HG02759 (cell line): ENCODE results near the gene MINK1.
A peak's percentile ranks its signal among the peaks of the same experiment; 100 is the strongest.
"Not testable (repeated sequence)": the region's sequence is repeated elsewhere in the genome, so short reads cannot be mapped to it uniquely, and the experiment has no call there.

Experiments used
- ATAC-seq: cut with Tn5 transposase; IDR thresholded peaks from one replicate; pipeline ENCODE4 v1.9.1; 2021; ENCODE audit warnings: mild to moderate bottlenecking, moderate library complexity; ENCODE audit not compliant: unreplicated experiment

Gene MINK1

DNA sequence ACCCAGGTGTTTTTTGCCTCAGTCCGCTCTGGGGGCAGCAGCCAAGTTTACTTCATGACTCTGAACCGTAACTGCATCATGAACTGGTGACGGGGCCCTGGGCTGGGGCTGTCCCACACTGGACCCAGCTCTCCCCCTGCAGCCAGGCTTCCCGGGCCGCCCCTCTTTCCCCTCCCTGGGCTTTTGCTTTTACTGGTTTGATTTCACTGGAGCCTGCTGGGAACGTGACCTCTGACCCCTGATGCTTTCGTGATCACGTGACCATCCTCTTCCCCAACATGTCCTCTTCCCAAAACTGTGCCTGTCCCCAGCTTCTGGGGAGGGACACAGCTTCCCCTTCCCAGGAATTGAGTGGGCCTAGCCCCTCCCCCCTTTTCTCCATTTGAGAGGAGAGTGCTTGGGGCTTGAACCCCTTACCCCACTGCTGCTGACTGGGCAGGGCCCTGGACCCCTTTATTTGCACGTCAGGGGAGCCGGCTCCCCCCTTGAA lies 64.1 kb downstream of the MINK1 start:
- no peak for ATAC-seq

- no peak for ATAC-seq
These were observed 64.6 kb downstream of the MINK1 start for GRCh38 chr17:4897785-4898184.

DNA sequence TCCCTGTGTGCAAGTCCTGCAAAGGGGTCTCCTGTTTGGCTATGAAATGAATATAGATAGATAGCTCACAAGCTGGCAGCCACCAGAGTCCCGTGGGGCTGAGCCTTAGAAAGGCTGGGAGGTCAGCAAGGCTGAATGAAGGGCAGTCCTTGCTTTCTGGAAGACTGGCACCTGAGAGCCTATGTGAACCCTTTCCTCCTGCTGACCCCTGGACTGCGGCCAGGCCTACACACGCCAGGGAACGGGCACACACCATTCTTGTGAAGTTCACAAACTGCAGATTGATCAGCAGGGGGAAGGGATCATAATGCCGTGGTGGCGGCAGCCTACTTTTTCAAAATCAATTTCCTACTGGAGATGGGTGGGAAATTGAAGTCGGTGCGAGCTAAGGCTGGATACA lies 65.2 kb downstream of the MINK1 start:
- no peak for ATAC-seq

- peak; percentile 10 for ATAC-seq
These were observed 65.8 kb downstream of the MINK1 start for GRCh38 chr17:4898927-4899326.

GRCh38 chr17:4899341-4900230 lies 66.4 kb downstream of the MINK1 start, which contains the start of gene C17orf107:
C17orf107 (plus strand) TSS chr17:4899536; CDS start chr17:4899763, 227 bp downstream.
- ATAC-seq = peak; percentile 68

DNA sequence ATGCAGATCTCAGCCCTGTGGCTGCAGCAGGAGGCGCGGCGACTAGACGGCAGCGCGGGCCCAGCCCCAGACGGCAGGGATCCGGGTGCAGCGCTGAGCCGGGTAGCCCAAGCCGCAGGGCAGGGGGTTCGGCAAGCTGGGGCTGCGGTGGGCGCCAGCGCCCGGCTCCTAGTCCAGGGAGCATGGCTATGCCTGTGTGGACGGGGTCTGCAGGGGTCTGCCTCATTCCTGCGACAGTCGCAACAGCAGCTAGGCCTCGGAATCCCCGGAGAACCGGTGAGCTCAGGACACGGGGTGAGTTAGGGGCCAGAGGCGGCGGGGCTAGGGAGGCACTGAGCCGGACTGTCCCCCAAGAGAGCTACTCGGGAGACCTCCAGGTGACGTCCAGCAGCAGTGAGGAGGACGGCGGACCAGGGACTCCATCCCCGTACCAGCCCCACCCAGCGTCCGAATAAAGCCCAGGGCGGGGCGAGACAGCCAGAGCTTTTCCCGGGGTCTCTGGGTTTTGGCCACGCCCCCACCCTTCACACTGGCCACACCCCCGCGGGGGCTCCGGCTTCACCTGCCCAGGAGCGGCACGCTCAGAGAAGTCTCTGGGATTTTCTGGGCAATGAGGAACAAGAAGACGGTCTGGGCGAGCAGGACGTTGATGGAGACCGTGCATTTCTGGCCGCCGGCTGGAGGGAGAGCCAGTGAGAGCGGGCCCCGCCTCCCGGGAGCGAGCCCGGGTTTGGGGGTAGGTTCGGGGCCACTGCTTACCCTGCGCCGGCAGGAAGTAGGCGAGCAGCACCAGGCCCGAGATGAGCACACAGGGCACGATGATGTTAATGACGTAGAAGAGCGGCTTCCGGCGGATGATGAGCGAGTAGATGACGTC lies 67.3 kb downstream of the MINK1 start:
- no peak for ATAC-seq

- ATAC-seq = no peak
These were observed 68.0 kb downstream of the MINK1 start for GRCh38 chr17:4901108-4901647.

DNA sequence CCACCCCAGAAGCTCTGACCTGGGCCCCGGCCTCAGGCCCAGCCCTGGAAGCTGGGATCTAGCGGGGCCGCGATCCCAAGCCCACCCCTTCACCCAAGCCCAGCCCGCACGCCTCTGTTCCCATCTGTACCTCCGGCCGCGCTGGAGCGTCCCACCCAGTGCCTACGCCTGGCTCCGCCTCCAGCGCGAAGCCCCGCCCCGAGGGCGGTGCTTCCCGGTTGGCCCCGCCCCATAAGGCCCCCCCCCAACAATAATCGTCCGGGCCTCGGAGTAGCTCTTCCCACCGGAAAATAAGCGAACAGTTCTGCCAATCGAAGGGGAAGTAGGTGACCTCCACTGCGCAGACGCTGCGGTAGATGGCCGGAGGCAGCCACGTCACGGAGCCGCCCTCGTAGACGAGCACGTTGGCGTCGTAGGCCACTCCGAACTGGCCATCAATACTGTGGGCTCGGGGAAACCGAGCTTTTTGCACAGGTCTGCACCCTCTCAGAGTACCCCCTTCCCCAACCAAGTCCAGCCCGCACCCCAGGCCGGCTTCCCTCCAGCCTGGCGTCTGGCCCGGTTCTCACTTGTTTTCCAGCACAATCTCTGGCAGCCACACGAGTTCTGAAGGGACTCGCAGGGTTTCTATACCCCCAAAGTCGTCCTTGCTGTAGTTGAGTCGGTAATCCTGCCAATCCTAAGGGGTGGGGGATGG lies 68.7 kb downstream of the MINK1 start:
- ATAC-seq = no peak

- ATAC-seq = no peak
These were observed 69.4 kb downstream of the MINK1 start for GRCh38 chr17:4902540-4902939.

GRCh38 chr17:4903051-4903818 lies 70.1 kb downstream of the MINK1 start, which contains the start of gene CHRNE:
CHRNE (minus strand) TSS chr17:4903098; CDS start chr17:4903063, 35 bp downstream.
- peak; percentile 41 for ATAC-seq

DNA sequence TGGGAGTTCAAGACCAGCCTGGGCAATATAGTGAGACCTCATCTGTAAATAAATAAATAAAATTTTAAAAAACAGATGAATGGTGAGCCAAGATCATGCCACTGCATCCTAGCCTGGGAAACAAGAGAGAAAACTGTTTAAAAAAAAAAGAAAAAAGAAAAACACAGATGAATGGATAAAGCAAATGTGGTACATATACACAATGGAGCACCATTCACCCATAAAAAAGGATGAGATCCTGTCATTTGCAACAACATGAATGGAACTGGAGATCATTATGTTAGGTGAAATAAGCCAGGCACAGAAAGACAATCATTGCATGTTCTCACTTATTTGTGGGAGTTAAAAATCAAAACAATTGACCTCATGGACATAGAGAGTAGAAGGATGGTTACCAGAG lies 73.5 kb downstream of the MINK1 start:
- ATAC-seq = not testable (repeated sequence)

DNA sequence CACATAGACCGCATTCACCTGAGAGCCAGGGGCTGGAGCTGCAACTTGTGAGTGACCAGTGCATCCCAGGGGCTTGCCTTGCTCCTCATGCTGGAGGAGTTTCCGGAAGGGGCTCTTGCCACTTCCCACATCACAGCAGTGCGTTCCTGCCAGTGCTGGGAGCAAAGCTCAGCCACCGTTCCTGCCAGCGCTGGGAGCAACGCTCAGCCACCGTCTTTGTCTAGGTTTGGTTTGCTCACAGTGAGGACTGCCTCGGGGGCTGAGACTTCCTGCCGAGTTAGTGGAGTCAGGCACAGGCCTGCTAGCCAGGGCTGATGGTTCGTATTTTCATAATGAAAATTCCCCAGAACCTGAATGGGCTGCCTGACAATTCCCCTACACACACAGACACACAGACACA lies 75.2 kb downstream of the MINK1 start:
- ATAC-seq = no peak

- ATAC-seq = peak; percentile 48
These were observed 75.8 kb downstream of the MINK1 start for GRCh38 chr17:4908711-4909496.

DNA sequence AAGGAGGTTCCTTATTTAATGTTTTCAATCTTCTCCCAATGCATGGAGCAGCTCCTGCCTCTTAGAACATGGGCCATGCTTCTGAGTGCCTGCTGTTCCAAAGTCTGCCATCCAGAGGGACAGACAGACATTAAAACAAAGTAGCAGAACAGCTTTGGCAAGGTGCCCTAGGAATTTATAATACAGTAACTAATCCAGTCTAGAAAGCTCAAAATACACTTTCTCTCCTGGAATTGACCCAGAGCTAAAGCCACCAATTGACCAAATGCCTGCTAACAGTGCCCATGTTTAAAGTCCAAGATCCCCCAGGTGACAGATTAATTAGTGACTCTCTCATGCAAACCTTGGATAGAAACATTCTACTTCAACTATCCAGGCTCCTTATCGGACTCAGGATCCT lies 80.9 kb downstream of the MINK1 start:
- ATAC-seq = no peak

- ATAC-seq = not testable (repeated sequence)
These were observed 81.4 kb downstream of the MINK1 start for GRCh38 chr17:4914551-4914950.

- ATAC-seq = no peak
These were observed 86.4 kb downstream of the MINK1 start for GRCh38 chr17:4919511-4920047.

DNA sequence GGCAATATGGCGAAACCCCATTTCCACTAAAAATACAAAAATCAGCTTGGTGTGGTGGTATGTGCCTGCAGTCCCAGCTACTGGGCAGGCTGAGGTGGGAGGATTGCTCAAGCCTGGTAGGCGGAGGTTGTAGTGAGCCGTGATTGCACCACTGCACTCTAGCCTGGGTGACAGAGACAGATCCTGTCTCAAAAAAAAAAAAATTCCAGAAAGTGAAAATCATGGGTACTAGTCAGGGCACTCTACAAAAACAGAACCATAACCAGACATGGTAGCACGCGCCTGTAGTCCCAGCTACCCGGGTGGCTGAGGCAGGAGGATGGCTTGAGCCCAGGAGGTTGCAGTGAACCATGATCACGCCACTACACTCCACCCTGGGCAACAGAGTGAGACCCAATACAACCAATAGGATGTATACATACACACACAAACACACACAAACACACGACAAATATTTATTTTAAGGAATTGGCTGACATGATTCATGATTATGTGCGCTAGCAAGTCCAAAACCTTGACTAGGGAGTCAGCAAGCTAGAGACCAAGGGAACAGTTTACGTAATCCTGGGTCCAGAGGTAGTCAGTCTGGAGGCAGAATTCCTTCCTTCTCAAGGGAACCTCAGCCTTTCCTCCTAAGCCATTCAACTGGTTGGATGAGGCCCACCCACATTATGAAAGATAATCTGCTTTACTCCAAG lies 87.4 kb downstream of the MINK1 start:
- ATAC-seq = no peak

- ATAC-seq = no peak
These were observed 88.2 kb downstream of the MINK1 start for GRCh38 chr17:4921320-4921719.
